NT2/D1 (cell line): ENCODE measurements around the gene ERGIC1.
A peak's percentile ranks its signal among the peaks of the same experiment; 100 is the strongest.
"Not testable (repeated sequence)": the region's sequence is repeated elsewhere in the genome, so short reads cannot be mapped to it uniquely, and the experiment has no call there.

ENCODE experiments used
- DNase-seq: peaks from one replicate; pipeline ENCODE4 v3.0.0-alpha.2; 2011; ENCODE audit warnings: low read depth, low spot score
- H3K27me3 ChIP-seq: 2 replicates; pipeline ENCODE4 v1.6.0; 2011; ENCODE audit warnings: mild to moderate bottlenecking; ENCODE audit not compliant: insufficient read length, insufficient read depth
- H3K36me3 ChIP-seq: 2 replicates; pipeline ENCODE4 v1.6.1; 2011; ENCODE audit warnings: mild to moderate bottlenecking, low read length, mixed read lengths; ENCODE audit not compliant: insufficient read depth, insufficient read length
- H3K4me1 ChIP-seq: 2 replicates; pipeline ENCODE4 v1.5.1; 2011; ENCODE audit not compliant: insufficient read depth, insufficient read length
- H3K4me3 ChIP-seq: 2 replicates; pipeline ENCODE4 v1.5.1; 2011; ENCODE audit warnings: low read depth; ENCODE audit not compliant: insufficient read length
- H3K9ac ChIP-seq: 2 replicates; pipeline ENCODE4 v1.6.0; 2011; ENCODE audit warnings: low read depth; ENCODE audit not compliant: insufficient read length
- H3K9me3 ChIP-seq: 2 replicates; pipeline ENCODE4 v1.5.1; 2011; ENCODE audit warnings: mild to moderate bottlenecking, low read length; ENCODE audit not compliant: insufficient read depth
- SUZ12 ChIP-seq: IDR thresholded peaks from 2 replicates; pipeline ENCODE4 v1.6.1; 2011; ENCODE audit not compliant: insufficient read length, insufficient read depth; ENCODE audit errors: extremely low read depth
- YY1 ChIP-seq: IDR thresholded peaks from 2 replicates; pipeline ENCODE4 v1.6.1; 2011; ENCODE audit not compliant: insufficient read length, insufficient read depth
- ZNF274 ChIP-seq: IDR thresholded peaks from 2 replicates; pipeline ENCODE4 v1.6.1; 2011; ENCODE audit warnings: mild to moderate bottlenecking, low read depth, low read length

ERGIC1 gene

DNA sequence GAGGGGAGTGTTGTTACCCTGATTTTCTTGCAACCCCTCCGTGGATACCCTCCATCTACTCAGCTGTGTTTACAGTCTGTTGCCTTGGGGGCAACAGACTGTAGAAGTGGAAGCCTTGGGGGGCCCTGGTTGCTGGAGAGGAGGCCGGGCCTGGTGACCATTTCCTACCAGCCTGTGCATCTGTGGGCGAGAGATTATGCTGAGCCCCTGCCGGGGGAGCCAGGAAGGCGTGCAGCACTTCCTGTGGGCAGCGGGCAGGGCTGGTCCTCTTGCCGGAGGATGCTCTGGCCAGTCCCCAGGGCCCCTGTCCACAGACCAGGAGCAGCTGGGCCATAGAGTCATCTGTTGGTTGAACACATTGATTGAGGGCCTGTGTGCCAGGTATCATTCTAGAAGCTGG lies 11.1 kb downstream of the ERGIC1 start:
- no peak for DNase-seq
- no peak overlapping the region for H3K4me3 ChIP-seq
- H3K36me3 ChIP-seq, result peaks cover 32% of the 10 kb centered on the region
- H3K9me3 ChIP-seq, result no peaks in the 10 kb centered on the region
- H3K27me3 ChIP-seq, result no peaks in the 10 kb centered on the region
- H3K9ac ChIP-seq, result no peak overlapping the region
- TF ChIP-seq YY1 (no peak), SUZ12 (no peak), ZNF274 (no peak)
- peaks cover 6% of the 10 kb centered on the region for H3K4me1 ChIP-seq

DNA sequence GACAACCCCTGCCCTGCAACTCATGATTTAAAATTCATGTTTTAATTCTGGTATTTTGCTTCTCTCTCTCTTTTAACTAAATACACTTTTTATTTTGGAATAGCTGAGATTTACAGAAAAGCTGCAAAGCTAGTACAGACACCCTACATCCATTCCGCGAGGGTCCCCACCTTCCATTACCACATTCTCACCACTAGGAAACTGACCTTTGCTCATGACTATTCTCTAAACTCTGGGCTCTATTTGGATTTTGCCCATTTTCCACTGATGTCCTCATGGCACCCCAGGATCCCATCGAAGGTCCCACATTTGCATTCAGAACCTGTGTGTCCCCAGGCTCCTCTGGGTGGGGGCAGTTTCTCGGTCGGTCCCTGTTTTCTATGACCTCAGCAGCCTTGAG lies 11.5 kb downstream of the ERGIC1 start:
- no peak overlapping the region for H3K9ac ChIP-seq
- H3K27me3 ChIP-seq, result no peaks in the 10 kb centered on the region
- H3K4me3 ChIP-seq, result no peak overlapping the region
- no peaks in the 10 kb centered on the region for H3K9me3 ChIP-seq
- no peak for TF ChIP-seq SUZ12
- TF ChIP-seq YY1, result no peak
- no peak for TF ChIP-seq ZNF274
- H3K36me3 ChIP-seq, result peaks cover 32% of the 10 kb centered on the region
- peaks cover 6% of the 10 kb centered on the region for H3K4me1 ChIP-seq
- DNase-seq, result no peak

DNA sequence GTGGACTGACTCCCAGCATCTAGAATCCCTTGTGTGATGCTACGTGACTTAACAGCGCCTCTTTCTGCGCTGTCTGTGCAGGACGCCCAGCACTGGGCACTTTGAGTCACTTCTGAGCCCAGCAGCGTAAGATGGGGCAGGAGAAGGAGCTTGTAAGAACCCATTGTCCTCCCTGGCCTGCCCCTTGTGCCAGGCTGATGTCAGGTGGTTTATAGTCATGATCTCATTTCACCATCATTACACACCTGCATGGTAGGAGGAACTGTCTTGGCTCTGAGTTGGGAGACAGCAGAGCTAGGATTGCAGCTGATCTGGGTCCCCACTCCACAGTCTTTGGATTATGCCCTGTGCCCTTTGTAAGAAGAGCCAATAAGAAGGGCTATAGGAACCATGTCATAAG lies 12.2 kb downstream of the ERGIC1 start:
- Histone ChIP-seq H3K9me3 (no peaks in the 10 kb centered on the region), H3K27me3 (no peaks in the 10 kb centered on the region), H3K36me3 (peaks cover 29% of the 10 kb centered on the region), H3K4me1 (peaks cover 6% of the 10 kb centered on the region), H3K9ac (no peak overlapping the region), H3K4me3 (no peak overlapping the region)
- DNase-seq, result no peak
- TF ChIP-seq SUZ12, result no peak
- TF ChIP-seq ZNF274, result no peak
- TF ChIP-seq YY1, result no peak

DNA sequence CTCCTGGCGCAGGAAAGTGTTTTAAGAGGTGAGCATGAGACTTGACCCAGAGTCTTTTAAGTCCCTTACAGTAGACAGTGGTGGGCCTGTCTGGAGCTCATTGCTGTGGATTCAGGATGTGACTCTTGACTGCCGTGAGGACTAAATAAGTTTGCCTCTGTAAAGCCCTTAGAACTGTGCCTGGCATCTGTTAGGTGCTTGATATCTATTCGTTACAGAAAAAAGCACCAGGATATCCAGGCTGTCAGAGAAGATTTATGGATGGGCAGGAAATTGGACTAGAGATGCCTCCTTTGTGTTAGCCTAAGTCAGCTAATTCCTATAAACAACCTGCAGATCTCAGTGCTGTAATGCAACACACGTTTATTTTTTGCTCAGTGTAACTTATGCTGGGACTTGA lies 12.6 kb downstream of the ERGIC1 start:
- DNase-seq, result no peak
- no peak overlapping the region for H3K4me3 ChIP-seq
- peaks cover 29% of the 10 kb centered on the region for H3K36me3 ChIP-seq
- no peaks in the 10 kb centered on the region for H3K27me3 ChIP-seq
- no peak overlapping the region for H3K9ac ChIP-seq
- peaks cover 6% of the 10 kb centered on the region for H3K4me1 ChIP-seq
- H3K9me3 ChIP-seq, result no peaks in the 10 kb centered on the region
- TF ChIP-seq ZNF274, result no peak
- TF ChIP-seq SUZ12, result no peak
- TF ChIP-seq YY1, result no peak

DNA sequence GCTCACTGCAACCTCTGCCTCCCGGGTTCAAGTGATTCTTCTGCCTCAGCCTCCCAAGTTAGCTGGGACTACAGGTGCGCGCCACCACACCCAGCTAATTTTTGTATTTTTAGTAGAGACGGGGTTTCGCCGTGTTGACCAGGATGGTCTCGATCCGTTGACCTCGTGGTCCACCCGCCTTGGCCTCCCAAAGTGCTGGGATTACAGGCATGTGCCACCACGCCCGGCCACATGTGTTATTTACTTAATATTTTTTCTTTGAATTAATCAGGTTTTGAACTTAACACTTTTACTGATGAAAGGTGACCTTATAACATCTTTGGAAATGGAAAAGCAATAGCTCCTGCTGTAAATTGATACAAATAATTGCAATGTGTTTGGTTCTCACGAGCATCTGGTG lies 13.5 kb downstream of the ERGIC1 start:
- not testable (repeated sequence) for H3K9me3 ChIP-seq, DNase-seq, H3K4me3 ChIP-seq, H3K9ac ChIP-seq, H3K27me3 ChIP-seq, H3K4me1 ChIP-seq
- H3K36me3 ChIP-seq, result peaks cover 30% of the 10 kb centered on the region

DNA sequence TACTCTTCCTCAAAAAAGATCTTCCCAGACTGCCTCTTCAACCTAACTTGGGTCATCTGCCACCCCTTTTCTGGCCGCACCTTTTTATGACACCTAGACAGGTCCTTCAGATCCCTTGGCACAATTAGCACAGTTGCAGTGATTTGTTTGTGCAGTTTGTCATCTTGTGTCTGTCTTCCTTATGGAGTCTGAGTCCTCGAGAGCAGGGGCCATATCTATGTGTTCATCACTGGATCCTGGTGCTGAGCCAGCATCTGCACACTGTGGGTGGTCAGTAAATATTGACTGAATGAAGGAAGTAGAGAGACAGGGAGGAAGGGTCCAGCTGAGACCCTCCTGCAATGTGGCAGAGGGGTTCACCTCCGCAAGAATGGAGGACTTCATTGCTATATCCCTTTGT lies 14.4 kb downstream of the ERGIC1 start:
- Histone ChIP-seq H3K9ac (no peak overlapping the region), H3K27me3 (no peaks in the 10 kb centered on the region), H3K4me1 (peaks cover 6% of the 10 kb centered on the region), H3K4me3 (no peak overlapping the region), H3K9me3 (no peaks in the 10 kb centered on the region), H3K36me3 (peaks cover 32% of the 10 kb centered on the region)
- TF ChIP-seq ZNF274 (no peak), SUZ12 (no peak)
- DNase-seq, result no peak

DNA sequence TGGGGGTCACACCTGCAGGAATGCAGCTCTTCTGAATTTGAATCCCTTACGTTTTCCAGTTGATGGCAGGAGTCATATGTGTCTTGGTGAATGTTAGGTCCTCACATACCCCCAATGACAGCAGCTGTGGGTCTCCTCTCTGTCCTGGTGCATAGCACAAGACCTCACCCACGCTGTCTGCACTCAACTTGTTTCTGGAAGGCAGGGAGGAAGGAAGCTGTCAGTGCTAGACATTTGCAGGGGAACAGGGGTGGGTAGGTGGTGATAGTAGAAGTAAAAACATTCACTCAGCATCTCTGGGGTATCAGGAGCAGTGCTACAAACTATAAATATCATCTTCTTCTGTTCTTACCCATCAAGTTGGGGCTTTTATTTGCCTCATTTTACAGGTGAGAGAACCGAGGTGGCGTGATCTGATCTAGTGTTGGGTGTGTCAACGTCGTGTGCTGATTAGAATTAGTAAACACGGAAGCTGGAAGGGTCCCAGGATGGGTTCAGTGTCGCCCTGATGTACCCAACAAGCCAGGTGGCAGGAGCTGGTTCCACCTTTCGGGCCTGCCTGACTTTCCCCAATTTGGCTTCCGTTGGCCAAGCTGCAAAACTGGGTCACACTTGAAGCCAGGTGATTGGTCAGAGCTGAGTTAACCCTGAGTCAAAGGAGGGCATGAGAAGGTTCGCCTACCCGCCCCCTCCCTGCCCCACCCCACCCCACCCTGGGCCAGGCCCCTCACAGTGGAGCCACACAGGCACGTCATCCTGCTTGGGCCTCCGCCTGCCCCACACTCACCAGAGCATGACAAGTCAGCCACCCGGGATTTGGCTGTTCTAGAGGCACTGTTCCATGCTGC lies 15.8 kb downstream of the ERGIC1 start:
- Histone ChIP-seq H3K4me1 (peaks cover 2% of the 10 kb centered on the region), H3K36me3 (peaks cover 22% of the 10 kb centered on the region), H3K4me3 (no peak overlapping the region), H3K27me3 (no peaks in the 10 kb centered on the region), H3K9me3 (no peaks in the 10 kb centered on the region), H3K9ac (peak overlapping the region; percentile 21)
- no peak for DNase-seq
- TF ChIP-seq ZNF274 (no peak), YY1 (no peak)

DNA sequence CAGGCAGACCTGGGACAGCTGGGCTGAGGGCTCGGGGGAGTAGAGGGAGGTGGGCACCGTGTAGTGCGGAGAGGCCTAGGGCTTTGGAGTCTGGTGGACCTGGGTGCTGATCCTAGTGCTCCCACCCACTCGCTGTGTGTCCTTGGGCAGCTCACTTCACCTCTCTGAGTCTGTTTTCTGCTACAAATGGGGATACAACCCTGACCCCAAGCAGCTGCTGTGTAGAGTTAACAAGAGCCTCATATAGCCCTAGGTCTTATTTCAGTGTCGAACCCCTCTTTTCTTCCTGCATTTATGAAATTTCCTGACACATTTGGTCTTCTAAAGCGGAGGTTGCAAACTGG lies 16.4 kb downstream of the ERGIC1 start:
- TF ChIP-seq SUZ12 (no peak), ZNF274 (no peak), YY1 (no peak)

DNA sequence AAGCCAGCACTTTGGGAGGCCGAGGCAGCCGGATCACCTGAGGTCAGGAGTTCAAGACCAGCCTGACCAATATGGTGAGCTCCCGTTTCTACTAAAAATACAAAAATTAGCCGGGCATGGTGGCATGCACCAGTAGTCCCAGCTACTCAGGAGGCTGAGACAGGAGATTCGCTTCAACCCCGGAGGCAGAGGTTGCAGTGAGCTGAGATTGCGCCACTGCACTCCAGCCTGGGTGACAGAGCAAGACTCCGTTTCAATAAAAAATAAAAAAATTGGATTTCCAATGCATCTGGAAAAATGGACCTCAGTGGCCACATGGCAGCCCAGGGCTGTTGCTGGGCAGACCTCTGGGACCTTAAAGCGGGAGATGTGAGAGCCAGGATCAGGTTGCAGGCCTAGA lies 17.2 kb downstream of the ERGIC1 start:
- peaks cover 28% of the 10 kb centered on the region for H3K36me3 ChIP-seq
- H3K9ac ChIP-seq, DNase-seq, H3K27me3 ChIP-seq, H3K9me3 ChIP-seq, H3K4me1 ChIP-seq, H3K4me3 ChIP-seq: not testable (repeated sequence)

More for the DNA sequence above, 16.4 kb downstream of the ERGIC1 start:
- H3K9me3 ChIP-seq, result no peaks in the 10 kb centered on the region
- no peaks in the 10 kb centered on the region for H3K27me3 ChIP-seq
- peaks cover 2% of the 10 kb centered on the region for H3K4me1 ChIP-seq
- H3K36me3 ChIP-seq, result peaks cover 28% of the 10 kb centered on the region
- no peak overlapping the region for H3K4me3 ChIP-seq
- no peak overlapping the region for H3K9ac ChIP-seq
- no peak for DNase-seq
